Transverse colon (tissue), 4 donors: ENCODE data around the gene MRPL37.

ENCODE experiments used
- CTCF ChIP-seq, 5 experiments: fragments of 200-600 bp in 3 of 5; fragments of 450-650 bp in 2 of 5; sonication (generic) in 3 of 5; IDR thresholded peaks; 1 replicate in 2 of 5; 2 replicates in 3 of 5; pipeline ENCODE4 v1.5.1; 2016 to 2017; ENCODE audit warnings: antibody characterized with exemption in 5 of 5, inconsistent platforms in 3 of 5, mild to moderate bottlenecking in 2 of 5, moderate library complexity in 1 of 5
- EP300 ChIP-seq: sonication (generic); formaldehyde crosslinking; IDR thresholded peaks from one replicate; pipeline ENCODE4 v1.6.1; 2017; ENCODE audit warnings: antibody characterized with exemption, low read depth
- POLR2A ChIP-seq: fragments of 450-650 bp; IDR thresholded peaks from one replicate; pipeline ENCODE4 v1.6.1; 2016; ENCODE audit warnings: antibody characterized with exemption, mild to moderate bottlenecking, moderate library complexity
- POLR2AphosphoS5 ChIP-seq, 3 donors: sonication (generic); formaldehyde crosslinking; IDR thresholded peaks; one replicate each; pipeline ENCODE4 v1.6.1; 2016; ENCODE audit warnings: antibody characterized with exemption in 3 of 3

DNA sequence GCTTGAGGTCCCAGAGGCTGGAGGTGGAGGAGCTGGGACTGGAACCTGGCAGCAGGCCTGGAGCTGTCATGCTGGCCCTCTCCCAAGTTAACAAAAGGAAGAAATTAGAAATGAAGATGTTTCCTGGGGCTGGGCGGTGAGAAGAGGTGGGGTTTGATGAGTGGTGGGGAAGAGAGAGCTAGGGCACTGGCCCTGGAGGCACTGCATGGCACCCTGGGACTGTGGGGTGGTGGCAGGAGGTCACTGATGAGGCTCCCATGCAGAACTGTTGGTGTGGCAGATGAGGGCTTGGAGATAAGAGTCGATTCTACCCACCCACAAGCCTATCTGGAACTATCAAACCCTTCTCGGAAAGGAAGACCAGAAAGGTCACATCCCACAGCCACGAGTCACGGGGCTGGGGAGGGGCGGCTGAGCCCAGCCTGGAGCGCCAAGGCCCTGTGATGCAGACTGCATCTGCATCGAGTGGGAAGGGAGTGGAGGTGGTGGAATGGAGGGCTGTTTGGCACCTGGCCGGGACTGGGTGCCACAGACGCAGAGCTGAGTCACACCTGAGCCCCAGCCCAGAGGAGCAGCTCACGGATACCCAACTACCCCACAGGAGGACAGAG is 29.4 kb downstream of the MRPL37 start:
- no peak for TF ChIP-seq CTCF (IDR thresholded peaks at IDR 0.05)
- no peak for TF ChIP-seq POLR2A
- TF ChIP-seq POLR2AphosphoS5 (IDR thresholded peaks at IDR 0.05) = no peak
- TF ChIP-seq EP300 = no peak
